GM19043 (cell line): ENCODE measurements around the gene CERS1.
"Not testable (repeated sequence)": the region's sequence is repeated elsewhere in the genome, so short reads cannot be mapped to it uniquely, and the experiment has no call there.

ENCODE experiments used
- ATAC-seq: cut with Tn5 transposase; IDR thresholded peaks from one replicate; pipeline ENCODE4 v1.9.1; 2021; ENCODE audit warnings: low read depth; ENCODE audit not compliant: unreplicated experiment

CERS1 gene

GRCh38 chr19:18919086-18919899, 23.3 kb upstream of the CERS1 start, which contains the start of the genes COPE and DDX49:
COPE (minus strand) TSS chr19:18919387; CDS start chr19:18919348, 39 bp downstream.
DDX49 (plus strand) TSS chr19:18919715; CDS start chr19:18919742, 27 bp downstream.
- peak; percentile 78 for ATAC-seq

GRCh38 chr19:18917593-18917992, 21.6 kb upstream of the CERS1 start:
- ATAC-seq, result not testable (repeated sequence)

GRCh38 chr19:18915639-18916038, 19.7 kb upstream of the CERS1 start:
- ATAC-seq, result no peak

- ATAC-seq, result no peak
These were observed 17.5 kb upstream of the CERS1 start for GRCh38 chr19:18913466-18913865.

GRCh38 chr19:18912933-18913332, 17.0 kb upstream of the CERS1 start:
- ATAC-seq, result no peak

- no peak for ATAC-seq
These were observed 15.0 kb upstream of the CERS1 start for GRCh38 chr19:18910801-18911436.

GRCh38 chr19:18910010-18910409, 14.1 kb upstream of the CERS1 start:
- ATAC-seq, result no peak

GRCh38 chr19:18908917-18909619, 13.1 kb upstream of the CERS1 start:
- no peak for ATAC-seq

- ATAC-seq, result no peak
These were observed 10.9 kb upstream of the CERS1 start for GRCh38 chr19:18906605-18907519.

- no peak for ATAC-seq
These were observed 9.7 kb upstream of the CERS1 start for GRCh38 chr19:18905513-18906236.

- no peak for ATAC-seq
These were observed 9.1 kb upstream of the CERS1 start for GRCh38 chr19:18905058-18905456.

- ATAC-seq, result no peak
These were observed 8.5 kb upstream of the CERS1 start for GRCh38 chr19:18904334-18905057.

GRCh38 chr19:18903156-18904037, 7.4 kb upstream of the CERS1 start:
- no peak for ATAC-seq

- ATAC-seq, result not testable (repeated sequence)
These were observed 6.6 kb upstream of the CERS1 start for GRCh38 chr19:18902519-18902918.

GRCh38 chr19:18901491-18901890, 5.5 kb upstream of the CERS1 start:
- ATAC-seq, result no peak

- no peak for ATAC-seq
These were observed 4.9 kb upstream of the CERS1 start for GRCh38 chr19:18900700-18901481.
